Lower leg skin (tissue), 3 donors: ENCODE data around the gene RBPJL.

Experiments
- CTCF ChIP-seq, 3 donors: fragments of 450-650 bp; IDR thresholded peaks; one replicate each; pipeline ENCODE4 v1.5.1; 2016; ENCODE audit warnings: antibody characterized with exemption in 3 of 3, mild to moderate bottlenecking in 3 of 3, moderate library complexity in 2 of 3
- POLR2A ChIP-seq, 2 donors: fragments of 450-650 bp; IDR thresholded peaks; one replicate each; pipeline ENCODE4 v1.6.1; 2016 to 2017; ENCODE audit warnings: antibody characterized with exemption in 2 of 2, mild to moderate bottlenecking in 1 of 2, moderate library complexity in 1 of 2

- TF ChIP-seq POLR2A (IDR thresholded peaks at IDR 0.05): no peak
- no peak for TF ChIP-seq CTCF (IDR thresholded peaks at IDR 0.05)
Measured at GRCh38 chr20:45347297-45347935, 40.8 kb downstream of the RBPJL start.
